NCI-H2029 (cell line): ENCODE results near the gene OR1J1.
A peak's percentile ranks its signal among the peaks of the same experiment; 100 is the strongest.

Source experiments
- DNase-seq: peaks from one replicate; lab custom pipeline; 2025; lab: John Stamatoyannopoulos, UW

OR1J1 gene, protein sequence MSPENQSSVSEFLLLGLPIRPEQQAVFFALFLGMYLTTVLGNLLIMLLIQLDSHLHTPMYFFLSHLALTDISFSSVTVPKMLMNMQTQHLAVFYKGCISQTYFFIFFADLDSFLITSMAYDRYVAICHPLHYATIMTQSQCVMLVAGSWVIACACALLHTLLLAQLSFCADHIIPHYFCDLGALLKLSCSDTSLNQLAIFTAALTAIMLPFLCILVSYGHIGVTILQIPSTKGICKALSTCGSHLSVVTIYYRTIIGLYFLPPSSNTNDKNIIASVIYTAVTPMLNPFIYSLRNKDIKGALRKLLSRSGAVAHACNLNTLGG

DNA sequence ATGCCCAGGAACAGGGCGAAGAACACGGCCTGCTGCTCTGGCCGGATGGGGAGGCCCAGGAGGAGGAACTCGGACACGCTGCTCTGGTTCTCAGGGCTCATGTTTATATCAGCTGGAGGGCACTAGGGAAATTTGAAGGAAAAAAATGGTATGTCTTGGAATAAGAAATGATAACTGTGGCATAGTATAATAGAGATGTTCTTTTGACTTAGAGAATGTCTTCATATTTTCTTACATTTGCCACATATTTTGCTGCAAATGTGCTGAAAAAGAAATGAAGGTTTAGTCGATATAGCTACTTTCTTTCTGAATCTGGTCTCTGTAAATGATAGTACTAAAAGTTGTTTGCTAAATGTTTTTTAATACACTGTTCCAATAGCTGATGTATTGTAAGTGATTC lies at the start of gene OR1J1:
Gene OR1J1, minus strand, starts transcription at position 101 of the 400 bp plus-strand sequence. Its CDS starts 0 bp downstream, at position 101.
- DNase-seq, result no peak

DNA sequence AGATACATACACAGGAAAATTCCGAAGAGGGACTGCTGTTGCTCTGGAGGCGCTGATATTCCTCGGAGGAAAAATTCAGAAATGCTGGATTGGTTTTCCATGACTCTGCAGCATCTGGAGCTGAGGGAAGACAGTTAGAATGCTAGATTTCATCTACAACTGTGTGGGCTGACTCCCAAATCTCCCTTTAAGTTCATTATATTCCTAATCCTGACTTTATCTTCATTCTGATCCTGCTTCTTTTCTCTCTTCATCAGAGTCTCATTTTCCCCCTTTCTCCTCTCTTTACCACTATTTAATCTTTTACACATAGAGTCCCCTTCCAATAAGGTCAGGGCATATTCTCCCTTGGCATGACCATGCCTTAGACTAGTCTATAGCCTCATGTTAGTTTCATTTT lies 49.5 kb upstream of the OR1J1 start, which contains the start of gene OR1N1:
Gene OR1N1, minus strand, starts transcription at position 101 of the 400 bp plus-strand sequence. Its CDS starts 0 bp downstream, at position 101.
- no peak for DNase-seq

DNA sequence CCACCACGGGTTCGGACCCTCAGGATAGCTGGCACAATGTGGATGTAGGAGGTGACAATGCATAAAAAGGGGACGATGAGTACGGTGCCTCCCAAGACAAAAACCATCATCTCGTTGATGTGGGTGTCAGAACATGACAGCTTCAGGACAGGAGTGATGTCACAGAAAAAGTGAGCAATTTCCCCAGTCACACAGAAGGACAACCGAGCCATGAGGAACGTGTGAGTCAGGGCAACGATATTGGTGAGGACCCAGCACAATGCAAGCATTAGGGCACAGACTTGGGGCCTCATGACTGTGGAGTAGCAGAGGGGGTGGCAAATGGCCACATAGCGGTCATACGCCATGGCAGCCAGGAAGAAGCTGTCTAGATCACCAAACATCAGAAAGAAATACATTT lies 48.9 kb upstream of the OR1J1 start:
- no peak for DNase-seq

DNA sequence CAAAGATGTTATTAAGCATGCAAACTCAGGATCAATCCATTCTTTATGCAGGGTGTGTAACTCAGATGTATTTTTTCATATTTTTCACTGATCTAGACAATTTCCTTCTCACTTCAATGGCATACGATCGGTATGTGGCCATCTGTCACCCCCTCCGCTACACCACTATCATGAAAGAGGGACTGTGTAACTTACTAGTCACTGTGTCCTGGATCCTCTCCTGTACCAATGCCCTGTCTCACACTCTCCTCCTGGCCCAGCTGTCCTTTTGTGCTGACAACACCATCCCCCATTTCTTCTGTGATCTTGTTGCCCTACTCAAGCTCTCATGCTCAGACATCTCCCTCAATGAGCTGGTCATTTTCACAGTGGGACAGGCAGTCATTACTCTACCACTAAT lies 41.6 kb upstream of the OR1J1 start:
- DNase-seq, result no peak

GRCh38 chr9:122518841-122519240 lies 41.1 kb upstream of the OR1J1 start, which contains the start of gene OR1J4:
TSS of gene OR1J4 (plus strand) at chr9:122519141. CDS start at chr9:122519141, 0 bp downstream.
- no peak for DNase-seq

DNA sequence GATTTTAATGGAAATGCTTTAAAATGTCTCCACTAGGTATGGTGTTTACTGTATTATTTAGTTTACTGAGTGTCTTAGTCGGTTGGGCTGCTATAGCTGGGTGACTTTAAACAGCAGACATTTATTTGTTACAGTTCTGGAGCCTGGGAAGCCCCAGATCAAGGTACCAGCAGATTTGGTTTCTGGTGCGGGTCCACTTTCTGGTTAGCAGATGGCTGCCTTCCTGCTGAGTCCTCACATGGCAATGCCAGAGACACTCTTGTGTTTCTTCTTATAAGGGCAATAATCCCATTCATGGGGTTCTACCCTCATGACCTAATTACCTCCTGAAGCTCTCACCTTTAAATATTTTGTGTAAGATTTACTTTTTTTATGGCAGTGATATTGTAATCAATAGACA lies 40.5 kb upstream of the OR1J1 start:
- no peak for DNase-seq

- DNase-seq, result no peak
Observed at GRCh38 chr9:122510502-122510901, 32.8 kb upstream of the OR1J1 start, which contains the start of gene OR1J2. TSS of gene OR1J2 (plus strand) at chr9:122510802. CDS start at chr9:122510802, 0 bp downstream.

DNA sequence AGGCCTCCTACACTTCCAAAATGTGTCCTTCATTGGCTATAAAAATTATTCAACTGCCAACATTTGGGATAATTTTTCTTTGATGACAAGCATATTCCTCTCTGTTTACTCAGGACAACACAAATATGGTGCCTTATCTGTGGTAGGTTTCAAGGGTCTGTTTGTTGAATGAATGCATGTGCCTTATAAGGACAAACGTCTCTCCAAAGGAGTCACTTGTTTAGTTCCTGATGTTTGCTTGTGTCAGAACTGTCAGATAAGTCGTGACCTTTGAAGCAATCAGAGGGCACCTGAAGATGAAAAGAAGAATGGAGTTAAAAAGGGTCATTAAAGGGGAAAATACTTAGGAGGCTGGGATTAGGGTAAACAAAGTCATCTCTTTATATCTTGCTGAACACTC lies 29.2 kb upstream of the OR1J1 start:
- no peak for DNase-seq

GRCh38 chr9:122498883-122499288 lies 21.2 kb upstream of the OR1J1 start:
- DNase-seq, result peak; percentile 55

- DNase-seq, result no peak
Observed at GRCh38 chr9:122479062-122479461, 1.3 kb upstream of the OR1J1 start.

DNA sequence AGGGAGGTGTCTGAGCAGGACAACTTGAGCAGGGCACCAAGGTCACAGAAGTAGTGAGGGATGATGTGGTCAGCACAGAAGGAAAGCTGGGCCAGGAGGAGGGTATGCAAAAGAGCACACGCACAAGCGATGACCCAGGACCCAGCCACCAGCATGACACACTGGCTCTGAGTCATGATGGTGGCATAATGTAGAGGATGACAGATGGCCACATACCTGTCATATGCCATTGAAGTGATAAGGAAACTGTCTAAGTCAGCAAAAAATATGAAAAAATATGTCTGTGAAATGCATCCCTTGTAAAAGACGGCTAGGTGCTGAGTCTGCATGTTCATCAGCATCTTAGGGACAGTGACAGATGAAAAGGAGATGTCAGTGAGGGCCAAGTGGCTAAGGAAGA lies 380 bp downstream of the OR1J1 start:
- no peak for DNase-seq

GRCh38 chr9:122475717-122476116 lies 2.0 kb downstream of the OR1J1 start:
- no peak for DNase-seq

DNA sequence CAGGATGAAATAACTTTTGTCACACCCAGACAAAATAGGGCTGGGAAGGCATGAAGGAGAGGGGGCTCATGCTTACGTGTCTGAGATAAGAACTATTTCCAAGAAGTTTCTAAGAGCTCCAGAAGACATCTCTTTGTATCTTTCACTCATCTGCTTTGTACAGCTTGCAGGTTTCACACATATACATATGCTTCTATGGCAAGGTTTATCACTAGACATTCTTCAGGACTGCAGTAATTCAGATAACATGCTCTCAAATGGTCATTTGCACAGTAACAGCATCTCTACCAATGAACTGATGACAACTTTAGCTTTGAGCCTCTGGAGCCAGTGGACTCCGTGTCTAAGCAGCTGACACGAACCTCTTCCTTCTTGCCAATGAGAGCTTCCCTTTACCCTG lies 3.2 kb downstream of the OR1J1 start:
- DNase-seq, result no peak

DNA sequence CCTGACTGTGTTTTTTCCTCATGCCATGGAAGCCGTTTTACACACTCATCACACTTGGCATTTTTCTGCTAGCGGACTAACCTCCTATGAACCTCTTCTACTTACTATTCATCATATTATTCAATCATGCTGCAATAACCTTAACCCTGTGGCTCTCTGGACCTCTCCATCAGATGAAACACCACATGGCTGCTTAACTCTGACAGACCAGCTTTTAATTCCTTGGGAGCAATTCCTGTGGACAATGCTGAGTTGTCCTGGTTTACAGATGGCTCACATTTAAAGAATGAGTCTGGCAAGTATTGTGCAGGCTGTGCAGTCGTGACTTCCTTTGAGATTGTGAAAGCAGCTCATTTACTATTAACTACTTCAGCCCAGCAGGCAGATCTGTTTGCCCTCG lies 9.0 kb downstream of the OR1J1 start:
- DNase-seq, result no peak

- DNase-seq, result no peak
Observed at GRCh38 chr9:122466456-122466855, 11.3 kb downstream of the OR1J1 start.

DNA sequence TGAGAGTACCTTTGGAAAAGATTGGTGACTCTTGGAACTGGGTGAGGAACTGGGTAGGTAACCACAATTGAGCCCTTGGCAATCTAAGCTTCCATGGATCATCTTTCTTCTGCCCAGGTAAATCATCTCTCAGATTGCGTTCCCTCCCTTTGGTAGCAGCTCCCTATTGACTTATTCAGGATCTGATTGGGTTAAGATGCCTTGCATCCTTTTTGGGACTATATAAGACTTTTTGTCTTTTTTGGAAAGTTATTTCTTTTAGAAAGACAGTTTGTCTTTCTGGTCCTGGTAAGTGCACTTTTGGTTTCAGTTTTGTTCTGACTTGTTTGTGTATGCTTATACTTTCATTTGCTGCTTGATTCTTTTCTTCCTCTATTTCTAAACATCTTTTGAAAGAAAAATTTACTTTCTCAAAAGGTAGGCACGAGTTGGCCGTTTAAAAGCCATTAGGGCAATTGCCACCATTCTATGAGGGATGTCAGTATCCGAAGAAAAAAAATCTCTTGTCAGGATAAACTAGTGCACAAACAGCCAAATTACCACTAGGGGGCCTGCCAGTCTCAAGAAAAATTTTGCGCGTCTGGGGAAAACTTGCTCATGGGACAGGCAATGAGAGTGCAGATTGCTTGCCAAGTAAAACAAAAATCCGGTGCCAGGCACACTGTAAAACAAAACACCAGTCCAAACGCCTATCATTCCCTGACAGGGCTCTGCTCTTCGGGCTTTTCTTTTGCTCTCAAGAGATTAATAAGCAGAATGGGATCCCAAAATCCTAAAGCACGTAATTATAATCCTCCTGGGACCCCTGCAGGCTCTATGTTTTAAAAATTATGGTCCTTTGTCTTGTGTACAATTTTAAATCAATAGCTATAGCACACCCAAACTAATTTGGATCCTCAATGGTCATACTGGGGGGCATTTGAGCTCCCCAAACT lies 12.8 kb downstream of the OR1J1 start:
- peak; percentile 79 for DNase-seq

- DNase-seq, result peak; percentile 81
Observed at GRCh38 chr9:122463828-122464632, 13.7 kb downstream of the OR1J1 start.

DNA sequence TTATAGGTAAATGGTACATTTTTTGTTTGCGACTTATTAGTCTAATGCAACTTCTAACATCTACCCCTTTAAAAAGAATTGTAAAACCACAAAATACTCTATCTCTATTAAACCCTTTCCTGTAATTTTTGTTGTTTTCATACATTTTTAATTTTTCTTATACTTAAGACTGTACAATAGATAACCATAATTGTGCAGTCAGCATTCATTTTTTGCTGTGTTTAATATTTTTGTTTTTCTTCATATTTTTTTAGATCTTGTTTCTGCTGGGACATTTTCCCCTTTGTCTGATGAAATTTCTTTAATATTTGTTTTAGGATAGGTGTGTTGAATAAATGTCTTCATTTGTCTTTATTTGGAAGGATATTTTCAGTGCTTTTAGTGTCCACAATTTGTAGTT lies 19.9 kb downstream of the OR1J1 start:
- no peak for DNase-seq

DNA sequence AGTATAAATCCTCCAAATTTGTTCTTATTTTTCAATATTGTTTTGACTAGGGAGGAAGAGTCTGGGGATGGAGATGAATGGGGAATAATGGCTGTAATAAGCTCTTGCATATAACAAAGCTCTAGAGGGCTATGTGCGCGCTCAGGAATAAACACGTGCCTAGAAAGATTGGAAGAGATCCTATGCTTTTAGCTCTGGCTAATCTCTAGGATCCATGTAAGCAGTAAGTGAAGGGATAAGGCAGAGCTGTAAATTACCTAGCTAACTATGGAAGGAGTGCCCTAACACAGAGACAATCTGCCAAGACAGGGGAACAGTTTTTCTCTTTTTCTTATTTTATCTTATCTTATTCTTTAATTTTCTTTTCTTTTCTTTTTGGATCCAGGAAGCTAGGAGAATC lies 21.6 kb downstream of the OR1J1 start:
- no peak for DNase-seq

DNA sequence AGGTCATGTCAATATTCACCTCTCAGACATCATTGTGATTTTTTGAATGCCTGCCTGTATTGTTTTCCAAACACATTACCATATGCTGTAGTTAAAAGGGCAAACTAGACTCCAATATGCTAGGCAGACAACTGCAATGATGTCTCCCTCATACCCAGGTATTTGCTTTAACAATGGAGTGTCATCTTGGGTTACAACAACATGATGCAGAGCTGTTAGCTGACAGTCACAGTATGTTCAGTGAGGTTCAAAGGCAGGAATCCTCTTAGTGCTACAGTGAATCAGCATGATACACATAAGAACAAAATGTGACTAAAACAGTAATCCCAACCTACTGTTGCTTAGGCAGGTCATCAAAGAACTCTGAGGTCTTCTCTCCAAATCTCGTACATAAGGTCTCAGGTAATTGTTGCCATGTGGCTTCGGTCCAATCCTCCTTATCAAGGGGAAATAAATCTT lies 24.0 kb downstream of the OR1J1 start:
- no peak for DNase-seq

DNA sequence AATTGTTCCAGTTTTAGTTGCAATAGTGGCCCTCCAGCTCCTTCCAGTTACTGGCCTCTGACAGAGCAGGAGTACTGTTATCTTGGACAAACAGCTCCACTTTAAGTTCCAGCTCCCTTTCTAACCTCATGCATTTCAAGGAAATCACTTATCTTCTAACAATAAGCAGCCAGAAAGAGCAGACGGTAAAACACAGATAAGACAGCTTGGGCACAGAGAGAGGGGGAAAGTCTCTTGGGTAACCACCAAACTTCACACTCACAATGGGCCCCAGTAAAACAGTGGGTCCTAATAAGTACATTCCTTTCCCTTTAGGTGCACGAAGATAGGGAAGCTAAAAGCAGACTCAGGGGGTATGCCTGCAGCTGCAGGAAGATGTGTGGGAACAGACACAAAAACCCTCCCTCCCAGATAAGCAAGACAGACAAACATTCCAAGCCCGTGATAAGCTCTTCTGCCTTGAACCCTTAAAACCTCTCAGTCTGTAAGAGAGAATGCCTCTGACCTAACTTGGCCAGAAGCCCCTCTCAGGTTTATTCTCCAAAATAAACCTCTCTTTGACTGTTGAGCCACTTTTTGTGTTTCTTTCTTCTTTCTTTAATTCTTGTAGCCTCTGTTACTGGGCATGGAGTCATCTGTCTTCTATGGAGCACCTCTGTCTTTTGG lies 30.8 kb downstream of the OR1J1 start:
- no peak for DNase-seq
